Keratinocyte (primary cell): ENCODE data around the gene GDNF. TPM values are rescaled to one million over a fixed set of nuclear protein-coding genes. Genes with fewer than 3 reads are reported as not detected.

Experiments
- DNase-seq: peaks from one replicate; pipeline ENCODE4 v3.0.0-alpha.2; 2011; ENCODE audit warnings: low read depth, missing footprints, low spot score
- FAIRE-seq: peaks from 2 replicates; lab custom pipeline; 2011; peaks lifted over from hg19 to GRCh38; lab: Jason Lieb, UNC
- H2AFZ ChIP-seq: 2 replicates; pipeline ENCODE4 v1.6.0; 2012; ENCODE audit warnings: low read length, control low read depth, inconsistent platforms; ENCODE audit not compliant: control insufficient read depth
- H3K27ac ChIP-seq: 2 replicates; pipeline ENCODE4 v1.5.1; 2011; ENCODE audit warnings: low read length; ENCODE audit not compliant: control insufficient read depth, insufficient read depth
- H3K27me3 ChIP-seq: 3 replicates; pipeline ENCODE4 v1.6.0; 2011; ENCODE audit warnings: low read length; ENCODE audit not compliant: control insufficient read depth, insufficient read depth; ENCODE audit errors: extremely low read depth
- H3K36me3 ChIP-seq, 2 experiments: 2 replicates in 1 of 2; 3 replicates in 1 of 2; pipeline ENCODE4 v1.5.1; 2011; ENCODE audit warnings: low read length in 2 of 2, mild to moderate bottlenecking in 1 of 2; ENCODE audit not compliant: control insufficient read depth in 2 of 2, insufficient read depth in 2 of 2; ENCODE audit errors: extremely low read depth in 1 of 2
- H3K4me1 ChIP-seq: 3 replicates; pipeline ENCODE4 v1.5.1; 2011; ENCODE audit warnings: low read length; ENCODE audit not compliant: control insufficient read depth, insufficient read depth; ENCODE audit errors: extremely low read depth
- H3K4me2 ChIP-seq: 3 replicates; pipeline ENCODE4 v1.6.0; 2011; ENCODE audit warnings: low read depth, low read length; ENCODE audit not compliant: control insufficient read depth, insufficient read depth; ENCODE audit errors: extremely low read depth
- H3K4me3 ChIP-seq, 3 experiments: fragments of 200-600 bp in 1 of 3; sonication (generic) in 1 of 3; 2 replicates in 2 of 3; 3 replicates in 1 of 3; pipeline ENCODE4 v1.5.1; 2011 to 2016; ENCODE audit warnings: low read length in 3 of 3, mild to moderate bottlenecking in 3 of 3, control low read depth in 2 of 3, inconsistent platforms in 1 of 3, low read depth in 1 of 3, mixed read lengths in 1 of 3, mixed run types in 1 of 3, moderate library complexity in 1 of 3; ENCODE audit not compliant: control insufficient read depth in 2 of 3, insufficient read depth in 2 of 3; ENCODE audit errors: extremely low read depth in 1 of 3
- H3K79me2 ChIP-seq: 2 replicates; pipeline ENCODE4 v1.6.0; 2012; ENCODE audit warnings: low read length; ENCODE audit not compliant: control insufficient read depth, insufficient read depth
- H3K9ac ChIP-seq: 3 replicates; pipeline ENCODE4 v1.6.0; 2011; ENCODE audit warnings: low read length; ENCODE audit not compliant: control insufficient read depth, insufficient read depth; ENCODE audit errors: extremely low read depth
- H3K9me1 ChIP-seq: 3 replicates; pipeline ENCODE4 v1.6.0; 2011; ENCODE audit warnings: low read length; ENCODE audit not compliant: control insufficient read depth, insufficient read depth; ENCODE audit errors: extremely low read depth
- H3K9me3 ChIP-seq: 2 replicates; pipeline ENCODE4 v1.5.1; 2012; ENCODE audit warnings: low read depth, low read length; ENCODE audit not compliant: control insufficient read depth
- H4K20me1 ChIP-seq: 3 replicates; pipeline ENCODE4 v1.6.0; 2011; ENCODE audit warnings: low read length; ENCODE audit not compliant: control insufficient read depth, insufficient read depth; ENCODE audit errors: extremely low read depth
- EZH2 ChIP-seq: IDR thresholded peaks from one replicate; pipeline ENCODE4 v1.6.1; 2012; ENCODE audit warnings: inconsistent platforms, mild to moderate bottlenecking, low read length, moderate library complexity
- dilution Hi-C: fragments of 300-500 bp; cut with MboI; formaldehyde crosslinking; loops from one replicate; pipeline ENCODE4 v1.7.0; 2020; ENCODE audit warnings: low sequenced_read_pairs; ENCODE audit not compliant: extremely low pct_ligation_motif_present
- polyA plus RNA-seq, 5 experiments: library from polyadenylated mRNA; depleted of rRNA in 3 of 5; stranded (reverse) in 3 of 5; stranded (forward) in 1 of 5; unstranded in 1 of 5; fragments of >200 nt; gene quantifications; 1 replicate in 1 of 5; 2 replicates in 3 of 5; 3 replicates in 1 of 5; pipeline versions ENCODE4 v1.2.1 to v1.2.3, GENCODE V29; 2011 to 2012; ENCODE audit warnings: missing spikeins in 2 of 5, low read depth in 1 of 5, low replicate concordance in 1 of 5
- TF ChIP-seq, protein P1 (sequence below), 3 experiments: IDR thresholded peaks in 1 of 3; conservative IDR thresholded peaks in 1 of 3; optimal IDR thresholded peaks in 1 of 3; 2 replicates in 2 of 3; 3 replicates in 1 of 3; pipeline versions ENCODE3 to v1.5.1; 2011; ENCODE audit warnings: low read length in 3 of 3, mild to moderate bottlenecking in 3 of 3, moderate library complexity in 2 of 3, control low read depth in 1 of 3, inconsistent platforms in 1 of 3; ENCODE audit not compliant: insufficient read depth in 2 of 3; ENCODE audit errors: extremely low read depth in 1 of 3

The GDNF gene
- polyA plus RNA-seq, 1 donor (not counting 4 experiments of a cell fraction or from before 2014, with no cell fraction given) = 2.4 TPM

DNA sequence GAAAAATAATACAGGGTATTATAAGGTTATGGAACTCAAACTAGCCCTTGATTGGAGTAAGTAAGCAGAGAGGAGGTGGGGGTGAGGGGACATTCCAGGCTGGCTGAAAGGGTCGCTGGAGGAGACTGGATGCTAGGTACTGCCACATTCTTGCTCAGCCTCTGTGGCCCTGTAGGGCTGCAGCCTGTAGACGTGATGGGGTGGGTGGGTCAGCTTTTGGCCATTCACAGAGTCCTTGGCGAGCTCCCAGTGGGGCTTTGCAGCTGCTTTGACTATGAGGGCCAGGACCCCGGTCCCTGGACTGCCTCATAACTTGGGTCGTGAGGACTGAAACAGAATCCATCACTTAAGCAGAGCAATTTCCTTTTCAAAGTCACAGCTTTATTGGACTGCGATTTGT, 4.2 kb upstream of the GDNF start:
- no peak overlapping the region for H3K9ac ChIP-seq
- dilution Hi-C loops = no loop called here
- no peak for TF ChIP-seq EZH2
- no peaks in the 10 kb centered on the region for H3K27me3 ChIP-seq
- H3K9me3 ChIP-seq = no peaks in the 10 kb centered on the region
- no peaks in the 10 kb centered on the region for H3K36me3 ChIP-seq
- no peak overlapping the region for H3K27ac ChIP-seq
- H3K79me2 ChIP-seq = peaks cover 9% of the 10 kb centered on the region
- H3K9me1 ChIP-seq = no peaks in the 10 kb centered on the region
- no peak overlapping the region for H2AFZ ChIP-seq
- no peak for DNase-seq
- H3K4me3 ChIP-seq = no peak overlapping the region
- H4K20me1 ChIP-seq = no peaks in the 10 kb centered on the region
- H3K4me2 ChIP-seq = no peak overlapping the region
- no peak for FAIRE-seq
- H3K4me1 ChIP-seq = peaks cover 30% of the 10 kb centered on the region

- H3K9me3 ChIP-seq = no peaks in the 10 kb centered on the region
- TF ChIP-seq EZH2 = no peak
- TF ChIP-seq, protein P1, sequence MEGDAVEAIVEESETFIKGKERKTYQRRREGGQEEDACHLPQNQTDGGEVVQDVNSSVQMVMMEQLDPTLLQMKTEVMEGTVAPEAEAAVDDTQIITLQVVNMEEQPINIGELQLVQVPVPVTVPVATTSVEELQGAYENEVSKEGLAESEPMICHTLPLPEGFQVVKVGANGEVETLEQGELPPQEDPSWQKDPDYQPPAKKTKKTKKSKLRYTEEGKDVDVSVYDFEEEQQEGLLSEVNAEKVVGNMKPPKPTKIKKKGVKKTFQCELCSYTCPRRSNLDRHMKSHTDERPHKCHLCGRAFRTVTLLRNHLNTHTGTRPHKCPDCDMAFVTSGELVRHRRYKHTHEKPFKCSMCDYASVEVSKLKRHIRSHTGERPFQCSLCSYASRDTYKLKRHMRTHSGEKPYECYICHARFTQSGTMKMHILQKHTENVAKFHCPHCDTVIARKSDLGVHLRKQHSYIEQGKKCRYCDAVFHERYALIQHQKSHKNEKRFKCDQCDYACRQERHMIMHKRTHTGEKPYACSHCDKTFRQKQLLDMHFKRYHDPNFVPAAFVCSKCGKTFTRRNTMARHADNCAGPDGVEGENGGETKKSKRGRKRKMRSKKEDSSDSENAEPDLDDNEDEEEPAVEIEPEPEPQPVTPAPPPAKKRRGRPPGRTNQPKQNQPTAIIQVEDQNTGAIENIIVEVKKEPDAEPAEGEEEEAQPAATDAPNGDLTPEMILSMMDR (optimal IDR thresholded peaks at IDR 0.05 in 1 of 3, IDR thresholded peaks at IDR 0.05 in 1 of 3, conservative IDR thresholded peaks at IDR 0.05 in 1 of 3; ENCODE audit: extremely low read depth in 1 of 3, insufficient read depth in 2 of 3, low read length in 3 of 3) = no peak
- H3K27ac ChIP-seq = no peak overlapping the region
- dilution Hi-C loops = no loop called here
- H3K4me2 ChIP-seq = no peak overlapping the region
- H4K20me1 ChIP-seq = no peaks in the 10 kb centered on the region
- H3K27me3 ChIP-seq = no peaks in the 10 kb centered on the region
- DNase-seq (no peak), FAIRE-seq (no peak)
- H2AFZ ChIP-seq = no peak overlapping the region
- no peak overlapping the region for H3K9ac ChIP-seq
- H3K79me2 ChIP-seq = peaks cover 27% of the 10 kb centered on the region
- H3K9me1 ChIP-seq = no peaks in the 10 kb centered on the region
- peaks cover 23% of the 10 kb centered on the region for H3K4me1 ChIP-seq
- no peak overlapping the region for H3K4me3 ChIP-seq
- no peaks in the 10 kb centered on the region for H3K36me3 ChIP-seq
Measured at GRCh38 chr5:37842048-37842447, 2.2 kb upstream of the GDNF start.

GRCh38 chr5:37841203-37841602, 1.4 kb upstream of the GDNF start:
- peak overlapping the region; percentile 81 for H3K9ac ChIP-seq
- peaks cover 20% of the 10 kb centered on the region for H3K4me1 ChIP-seq
- TF ChIP-seq, protein P1 (optimal IDR thresholded peaks at IDR 0.05 in 1 of 3, IDR thresholded peaks at IDR 0.05 in 1 of 3, conservative IDR thresholded peaks at IDR 0.05 in 1 of 3; ENCODE audit: extremely low read depth in 1 of 3, insufficient read depth in 2 of 3, low read length in 3 of 3) = no peak
- TF ChIP-seq EZH2 = no peak
- peak overlapping the region; percentile 93 for H3K4me2 ChIP-seq
- H3K79me2 ChIP-seq = peaks cover 36% of the 10 kb centered on the region
- no peak for DNase-seq
- H3K9me3 ChIP-seq = no peaks in the 10 kb centered on the region
- no peaks in the 10 kb centered on the region for H3K27me3 ChIP-seq
- peak overlapping the region in 2 of 3 experiments; percentile 65 to 76 for H3K4me3 ChIP-seq
- peak overlapping the region; percentile 80 for H3K27ac ChIP-seq
- H3K9me1 ChIP-seq = no peaks in the 10 kb centered on the region
- no peaks in the 10 kb centered on the region for H3K36me3 ChIP-seq
- no peaks in the 10 kb centered on the region for H4K20me1 ChIP-seq
- dilution Hi-C loops = no loop called here
- no peak for FAIRE-seq
- peak overlapping the region; percentile 84 for H2AFZ ChIP-seq
